ENCODE measurements around the gene AMH. TPM values are rescaled to one million over a fixed set of nuclear protein-coding genes. Genes with fewer than 3 reads are reported as not detected.

The AMH gene
- 5.3 to 22.3 TPM (median 16.9 TPM) in 5 replicates for total RNA-seq (2022; extraction: Qiagen RNA extraction; ENCODE audit: low read depth)

GRCh38 chr19:2249010-2249866, at the start of gene AMH:
Gene AMH (plus strand): TSS chr19:2249323. CDS start chr19:2249333, 10 bp downstream.

GRCh38 chr19:2236314-2237050, 12.6 kb upstream of the AMH start, which contains the start of the genes PLEKHJ1 and SF3A2:
Gene PLEKHJ1 (minus strand): TSS chr19:2236329. CDS start chr19:2236248, 81 bp downstream.
Gene SF3A2 (plus strand): TSS chr19:2236824. CDS start chr19:2243419, 6,595 bp downstream.

GRCh38 chr19:2255982-2256685, 7.0 kb downstream of the AMH start, which contains the start of gene JSRP1:
Gene JSRP1 (minus strand): TSS chr19:2256417. CDS start chr19:2255314, 1,103 bp downstream.

GRCh38 chr19:2282062-2282861, 33.1 kb downstream of the AMH start, which contains the start of gene PEAK3:
Gene PEAK3 (minus strand): TSS chr19:2282175. CDS start chr19:2280931, 1,244 bp downstream.

Other genes starting within 250 kb of the AMH start
- 20.5 to 49.3 TPM (median 44.8 TPM) in 5 replicates for gene BTBD2, start 233.6 kb upstream of the AMH start, total RNA-seq (2022; extraction: Qiagen RNA extraction; ENCODE audit: low read depth)
- 35.6 to 83.3 TPM (median 75.7 TPM) in 5 replicates for gene MKNK2, start 198.1 kb upstream of the AMH start, total RNA-seq (2022; extraction: Qiagen RNA extraction; ENCODE audit: low read depth)
- gene MOB3A, start 153.0 kb upstream of the AMH start, total RNA-seq (2022; extraction: Qiagen RNA extraction; ENCODE audit: low read depth), result 9.7 to 16.0 TPM (median 12.5 TPM) in 5 replicates
- 0.42 to 1.8 TPM (median 0.70 TPM) in 4 of 5 replicates, not detected in the other for gene IZUMO4, start 152.4 kb upstream of the AMH start, total RNA-seq (2022; extraction: Qiagen RNA extraction; ENCODE audit: low read depth)
- 43.3 to 77.0 TPM (median 72.5 TPM) in 5 replicates for gene AP3D1, start 97.8 kb upstream of the AMH start, total RNA-seq (2022; extraction: Qiagen RNA extraction; ENCODE audit: low read depth)
- 7.2 to 17.5 TPM (median 16.5 TPM) in 5 replicates for gene DOT1L, start 85.4 kb upstream of the AMH start, total RNA-seq (2022; extraction: Qiagen RNA extraction; ENCODE audit: low read depth)
- 30.0 to 62.7 TPM (median 56.1 TPM) in 5 replicates for gene PLEKHJ1, start 13.0 kb upstream of the AMH start, total RNA-seq (2022; extraction: Qiagen RNA extraction; ENCODE audit: low read depth)
- gene SF3A2, start 12.5 kb upstream of the AMH start, total RNA-seq (2022; extraction: Qiagen RNA extraction; ENCODE audit: low read depth), result 55.3 to 77.1 TPM (median 72.5 TPM) in 5 replicates
- gene JSRP1, start 7.1 kb downstream of the AMH start, total RNA-seq (2022; extraction: Qiagen RNA extraction; ENCODE audit: low read depth), result 0.49 to 1.8 TPM (median 0.87 TPM) in 4 of 5 replicates, not detected in the other
- 0.07 TPM in 1 of 5 replicates, not detected in the others for gene PEAK3, start 32.9 kb downstream of the AMH start, total RNA-seq (2022; extraction: Qiagen RNA extraction; ENCODE audit: low read depth)
- not detected in 5 replicates for gene LINGO3, start 58.8 kb downstream of the AMH start, total RNA-seq (2022; extraction: Qiagen RNA extraction; ENCODE audit: low read depth)
- 135 to 172 TPM (median 154 TPM) in 5 replicates for gene LSM7, start 79.3 kb downstream of the AMH start, total RNA-seq (2022; extraction: Qiagen RNA extraction; ENCODE audit: low read depth)
- gene SPPL2B, start 79.4 kb downstream of the AMH start, total RNA-seq (2022; extraction: Qiagen RNA extraction; ENCODE audit: low read depth), result 8.3 to 27.9 TPM (median 21.2 TPM) in 5 replicates
- 0.04 TPM in 1 of 5 replicates, not detected in the others for gene TMPRSS9, start 110.9 kb downstream of the AMH start, total RNA-seq (2022; extraction: Qiagen RNA extraction; ENCODE audit: low read depth)
- gene TIMM13, start 178.3 kb downstream of the AMH start, total RNA-seq (2022; extraction: Qiagen RNA extraction; ENCODE audit: low read depth), result 48.7 to 125 TPM (median 112 TPM) in 5 replicates
- 51.1 to 89.2 TPM (median 88.5 TPM) in 5 replicates for gene LMNB2, start 207.6 kb downstream of the AMH start, total RNA-seq (2022; extraction: Qiagen RNA extraction; ENCODE audit: low read depth)
- 70.8 to 82.8 TPM (median 78.0 TPM) in 5 replicates for gene GADD45B, start 226.8 kb downstream of the AMH start, total RNA-seq (2022; extraction: Qiagen RNA extraction; ENCODE audit: low read depth)